NT2/D1 (cell line): Measurements from ENCODE around the gene SYTL2.
A peak's percentile ranks its signal among the peaks of the same experiment; 100 is the strongest.

Source experiments
- DNase-seq: peaks from one replicate; pipeline ENCODE4 v3.0.0-alpha.2; 2011; ENCODE audit warnings: low read depth, low spot score
- H3K27me3 ChIP-seq: 2 replicates; pipeline ENCODE4 v1.6.0; 2011; ENCODE audit warnings: mild to moderate bottlenecking; ENCODE audit not compliant: insufficient read length, insufficient read depth
- H3K36me3 ChIP-seq: 2 replicates; pipeline ENCODE4 v1.6.1; 2011; ENCODE audit warnings: mild to moderate bottlenecking, low read length, mixed read lengths; ENCODE audit not compliant: insufficient read depth, insufficient read length
- H3K4me1 ChIP-seq: 2 replicates; pipeline ENCODE4 v1.5.1; 2011; ENCODE audit not compliant: insufficient read depth, insufficient read length
- H3K4me3 ChIP-seq: 2 replicates; pipeline ENCODE4 v1.5.1; 2011; ENCODE audit warnings: low read depth; ENCODE audit not compliant: insufficient read length
- H3K9ac ChIP-seq: 2 replicates; pipeline ENCODE4 v1.6.0; 2011; ENCODE audit warnings: low read depth; ENCODE audit not compliant: insufficient read length
- H3K9me3 ChIP-seq: 2 replicates; pipeline ENCODE4 v1.5.1; 2011; ENCODE audit warnings: mild to moderate bottlenecking, low read length; ENCODE audit not compliant: insufficient read depth
- SUZ12 ChIP-seq: IDR thresholded peaks from 2 replicates; pipeline ENCODE4 v1.6.1; 2011; ENCODE audit not compliant: insufficient read length, insufficient read depth; ENCODE audit errors: extremely low read depth
- YY1 ChIP-seq: IDR thresholded peaks from 2 replicates; pipeline ENCODE4 v1.6.1; 2011; ENCODE audit not compliant: insufficient read length, insufficient read depth
- ZNF274 ChIP-seq: IDR thresholded peaks from 2 replicates; pipeline ENCODE4 v1.6.1; 2011; ENCODE audit warnings: mild to moderate bottlenecking, low read depth, low read length

SYTL2 gene

DNA sequence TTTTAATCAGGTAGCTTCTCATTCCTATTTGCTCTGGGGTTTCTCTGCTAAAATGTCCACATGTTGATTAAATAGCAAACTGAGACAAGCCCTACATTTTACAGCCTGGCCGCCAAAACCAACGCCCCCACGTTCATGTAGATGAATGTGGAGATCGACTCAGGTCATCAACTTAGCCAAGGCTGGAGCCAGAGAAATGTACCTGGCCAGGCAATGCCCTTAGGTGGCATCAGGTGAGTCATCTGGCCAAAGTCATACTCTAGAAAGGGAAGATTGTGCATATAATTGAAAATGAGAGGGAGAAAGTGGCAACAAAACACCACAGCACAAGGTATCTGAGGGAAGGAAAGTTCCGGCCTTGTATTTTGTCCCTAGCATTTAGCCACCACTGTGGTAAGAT is 87.9 kb downstream of the SYTL2 start:
- H3K4me3 ChIP-seq: no peak overlapping the region
- no peak for TF ChIP-seq SUZ12
- TF ChIP-seq ZNF274: no peak
- no peak for TF ChIP-seq YY1
- no peaks in the 10 kb centered on the region for H3K4me1 ChIP-seq
- no peaks in the 10 kb centered on the region for H3K36me3 ChIP-seq
- H3K9me3 ChIP-seq: no peaks in the 10 kb centered on the region; the same call in 1 of the 2 replicates
- no peak overlapping the region for H3K9ac ChIP-seq
- no peaks in the 10 kb centered on the region for H3K27me3 ChIP-seq
- DNase-seq: no peak

DNA sequence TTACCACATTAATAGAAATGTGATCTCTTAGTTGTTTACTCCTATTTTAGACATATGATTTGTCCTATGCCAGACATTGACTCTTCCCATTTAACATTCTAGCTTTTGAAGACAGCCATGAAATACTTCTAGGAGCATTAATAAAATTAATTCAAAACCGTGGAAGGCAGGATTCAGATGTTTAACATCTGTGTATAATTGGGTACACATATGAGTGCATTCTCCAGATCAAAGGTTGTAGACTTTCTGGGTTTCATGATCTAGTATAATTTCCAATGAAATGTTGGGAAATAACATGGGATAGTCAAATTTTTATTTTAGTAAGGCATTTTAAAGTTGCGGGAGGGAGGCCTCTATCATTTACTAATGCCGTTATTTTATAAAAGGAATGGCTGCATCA is 89.8 kb downstream of the SYTL2 start:
- no peak overlapping the region for H3K9ac ChIP-seq

DNA sequence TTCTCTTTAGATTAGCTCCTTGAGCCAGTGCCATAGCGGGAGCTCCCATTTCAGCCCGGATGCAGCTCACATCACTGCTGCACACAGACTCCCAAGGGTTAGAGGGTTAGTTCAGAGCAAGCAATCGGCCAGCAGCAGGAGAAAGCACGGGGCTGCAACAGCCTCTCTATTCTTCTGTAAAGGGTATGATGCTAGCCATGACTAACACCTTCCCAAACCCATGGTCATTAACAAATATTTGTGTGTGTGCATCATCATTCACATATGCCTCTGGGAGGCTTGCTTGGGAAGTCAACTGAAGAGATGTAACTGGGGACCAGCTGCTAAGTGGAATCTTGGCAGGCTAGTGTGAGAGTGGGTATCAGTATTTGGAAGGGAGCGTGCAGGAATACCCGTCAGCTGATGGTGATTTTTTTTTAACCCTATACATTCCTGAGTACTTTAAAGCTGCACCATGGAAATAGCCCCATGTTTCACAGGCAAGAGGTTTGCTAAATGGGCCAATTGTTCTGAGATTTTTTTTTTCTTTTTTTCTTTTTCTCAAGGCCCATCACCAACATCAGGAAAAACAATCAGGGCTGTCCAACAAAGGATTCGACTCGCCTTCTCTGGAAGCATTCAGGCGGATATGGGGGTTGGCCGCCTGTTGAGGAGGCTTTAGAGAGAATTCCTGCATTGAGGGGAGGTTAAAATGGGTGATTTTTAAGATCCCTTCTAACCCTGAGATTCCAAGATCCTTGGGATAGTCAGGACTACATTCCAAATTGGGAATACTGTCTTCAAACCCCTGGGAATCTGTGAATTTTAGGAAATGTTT is 91.7 kb downstream of the SYTL2 start:
- H3K36me3 ChIP-seq: no peaks in the 10 kb centered on the region
- H3K9me3 ChIP-seq: no peaks in the 10 kb centered on the region
- no peak for TF ChIP-seq YY1
- no peak for TF ChIP-seq ZNF274
- no peak for TF ChIP-seq SUZ12
- H3K27me3 ChIP-seq: no peaks in the 10 kb centered on the region
- peak; percentile 90 for DNase-seq
- H3K9ac ChIP-seq: peak overlapping the region; percentile 59
- no peaks in the 10 kb centered on the region for H3K4me1 ChIP-seq
- H3K4me3 ChIP-seq: peak overlapping the region; percentile 6

More for the DNA sequence above, 89.8 kb downstream of the SYTL2 start:
- H3K9me3 ChIP-seq: no peaks in the 10 kb centered on the region
- DNase-seq: no peak
- TF ChIP-seq ZNF274 (no peak), SUZ12 (no peak), YY1 (no peak)
- no peaks in the 10 kb centered on the region for H3K4me1 ChIP-seq
- no peak overlapping the region for H3K4me3 ChIP-seq
- no peaks in the 10 kb centered on the region for H3K27me3 ChIP-seq
- no peaks in the 10 kb centered on the region for H3K36me3 ChIP-seq

DNA sequence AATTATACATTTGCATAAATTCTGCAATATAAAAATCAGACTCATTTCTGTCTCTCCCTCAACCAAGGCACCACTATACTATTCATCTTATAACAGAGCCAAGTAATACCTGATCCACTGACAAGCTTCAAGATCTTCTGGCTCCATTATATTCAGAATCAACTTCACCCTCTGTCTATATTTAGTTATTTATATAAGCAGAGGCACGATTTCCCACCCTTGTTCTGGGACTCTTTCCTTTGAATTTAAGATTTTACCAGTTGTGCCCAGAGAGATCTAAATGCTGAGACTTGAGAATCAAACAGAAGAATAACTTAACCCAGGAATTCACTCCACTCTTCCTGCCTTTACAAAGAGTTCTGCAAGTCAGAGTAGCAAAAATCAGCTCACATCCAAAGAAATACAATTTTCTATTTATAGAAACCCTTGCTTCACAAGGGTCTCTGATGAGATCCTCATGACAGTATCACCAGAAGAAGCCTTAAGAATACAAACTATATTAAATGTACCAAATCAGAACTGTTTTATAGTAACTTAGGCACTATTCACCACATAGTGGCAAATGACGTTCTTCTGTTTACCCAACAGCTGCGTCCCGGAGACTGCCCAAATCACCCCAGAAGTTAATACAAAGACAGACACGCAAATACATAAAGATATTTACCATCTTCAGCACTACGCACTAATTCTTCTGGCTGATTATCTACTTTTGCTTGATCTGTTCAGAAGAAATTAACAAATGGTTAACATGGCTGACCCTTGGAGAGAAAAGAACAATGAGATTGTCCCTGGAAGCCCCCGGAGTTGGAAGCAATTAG is 92.6 kb downstream of the SYTL2 start:
- Histone ChIP-seq H3K4me1 (no peaks in the 10 kb centered on the region), H3K27me3 (no peaks in the 10 kb centered on the region), H3K36me3 (no peaks in the 10 kb centered on the region), H3K9ac (peak overlapping the region; percentile 59), H3K9me3 (no peaks in the 10 kb centered on the region), H3K4me3 (peak overlapping the region; percentile 6)
- no peak for DNase-seq
- TF ChIP-seq SUZ12 (no peak), ZNF274 (no peak), YY1 (no peak)

DNA sequence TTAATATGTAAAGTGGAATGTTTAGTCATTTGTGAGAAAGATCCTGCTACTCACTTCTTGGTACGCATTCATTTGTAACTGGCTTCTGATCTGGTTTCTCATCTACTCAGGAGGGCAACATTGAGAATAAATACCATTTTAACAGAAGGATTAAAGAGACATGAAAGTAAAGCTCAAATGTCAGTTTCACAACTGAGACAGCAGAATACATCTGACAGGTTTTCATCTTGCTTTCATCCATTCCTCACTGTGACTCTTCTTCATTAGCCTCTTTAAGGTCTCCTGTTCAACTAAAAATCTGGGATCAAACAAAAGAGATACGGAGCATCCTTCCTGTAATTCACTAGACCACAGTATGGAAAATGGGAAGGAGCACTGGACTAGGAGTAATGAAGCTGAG is 93.5 kb downstream of the SYTL2 start:
- TF ChIP-seq YY1 (no peak), ZNF274 (no peak), SUZ12 (no peak)
- no peak overlapping the region for H3K4me3 ChIP-seq
- H3K36me3 ChIP-seq: no peaks in the 10 kb centered on the region
- no peaks in the 10 kb centered on the region for H3K27me3 ChIP-seq
- no peaks in the 10 kb centered on the region for H3K9me3 ChIP-seq
- H3K4me1 ChIP-seq: no peaks in the 10 kb centered on the region
- H3K9ac ChIP-seq: no peak overlapping the region
- DNase-seq: no peak

DNA sequence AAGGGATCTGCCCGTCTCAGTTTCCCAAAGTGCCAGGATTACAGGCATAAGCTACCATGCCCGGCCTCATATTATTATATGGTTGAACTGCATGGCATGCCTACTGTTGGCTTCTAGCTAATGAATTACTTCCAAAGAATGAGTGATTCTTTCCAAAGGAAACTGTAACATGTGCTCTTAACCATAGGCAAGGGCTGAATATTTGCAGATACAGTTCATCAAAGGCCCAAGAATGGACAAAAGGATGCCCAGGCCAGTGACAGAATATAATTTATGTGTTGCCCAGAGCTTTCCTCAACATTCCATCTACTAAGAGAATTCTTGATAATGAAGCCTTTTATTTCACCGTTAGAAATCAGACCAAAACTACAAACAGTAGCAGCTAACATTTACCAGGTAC is 98.0 kb downstream of the SYTL2 start:
- H3K4me1 ChIP-seq: no peaks in the 10 kb centered on the region
- H3K36me3 ChIP-seq: no peaks in the 10 kb centered on the region
- no peaks in the 10 kb centered on the region for H3K9me3 ChIP-seq
- no peak overlapping the region for H3K4me3 ChIP-seq
- no peak overlapping the region for H3K9ac ChIP-seq
- DNase-seq: no peak
- TF ChIP-seq YY1 (no peak), ZNF274 (no peak), SUZ12 (no peak)
- H3K27me3 ChIP-seq: no peaks in the 10 kb centered on the region

DNA sequence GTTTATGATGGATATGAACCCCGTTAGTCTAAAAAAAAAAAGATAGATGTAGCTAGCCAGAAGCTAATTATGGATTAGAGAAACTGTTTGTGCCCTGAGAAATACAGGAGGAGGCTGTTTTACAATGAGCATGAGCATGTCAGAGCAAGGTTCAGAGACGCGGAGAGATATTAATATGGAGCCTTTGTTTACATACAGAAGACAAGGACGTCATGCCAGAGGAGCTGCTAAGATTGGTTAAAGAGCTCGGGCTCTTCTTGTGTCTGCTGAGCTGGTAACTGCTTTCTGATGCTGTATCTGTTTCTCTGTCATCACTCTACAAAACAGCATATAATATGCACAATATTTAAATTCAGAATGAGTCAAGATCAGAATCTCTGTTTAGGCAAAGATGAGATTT is 100.0 kb downstream of the SYTL2 start:
- H3K9me3 ChIP-seq: no peaks in the 10 kb centered on the region
- H3K27me3 ChIP-seq: no peaks in the 10 kb centered on the region
- H3K36me3 ChIP-seq: no peaks in the 10 kb centered on the region
- DNase-seq: no peak
- TF ChIP-seq ZNF274: no peak
- no peak overlapping the region for H3K4me3 ChIP-seq
- H3K4me1 ChIP-seq: no peaks in the 10 kb centered on the region
- no peak overlapping the region for H3K9ac ChIP-seq
